Measurements from ENCODE around the gene ALG11. TPM values are rescaled to one million over a fixed set of nuclear protein-coding genes. Genes with fewer than 3 reads are reported as not detected.

Gene ALG11
- total RNA-seq, 1 donor from 2014 or later: 38.4 TPM

- intact Hi-C loops (cut with DNase I): no loop called here
Observed at GRCh38 chr13:52033039-52033438, 20.8 kb downstream of the ALG11 start.

GRCh38 chr13:52034616-52035226 is 22.5 kb downstream of the ALG11 start:
- intact Hi-C loops (cut with DNase I): no loop called here

More at GRCh38 chr13:52033039-52033438, 20.8 kb downstream of the ALG11 start:
- no peak overlapping the region for H3K4me3 ChIP-seq
- no peak overlapping the region for H3K27ac ChIP-seq
- no peaks in the 10 kb centered on the region for H3K9me3 ChIP-seq
- ATAC-seq (no peak), DNase-seq (no peak)
- peaks cover 11% of the 10 kb centered on the region for H3K36me3 ChIP-seq
- H3K4me1 ChIP-seq: no peaks in the 10 kb centered on the region
- no peaks in the 10 kb centered on the region for H3K27me3 ChIP-seq
- TF ChIP-seq CTCF (IDR thresholded peaks at IDR 0.05): no peak

GRCh38 chr13:52036037-52036436 is 23.8 kb downstream of the ALG11 start:
- TF ChIP-seq CTCF (IDR thresholded peaks at IDR 0.05): no peak
- intact Hi-C loops (cut with DNase I): no loop called here
- no peaks in the 10 kb centered on the region for H3K27me3 ChIP-seq
- no peak overlapping the region for H3K4me3 ChIP-seq
- H3K36me3 ChIP-seq: no peaks in the 10 kb centered on the region
- ATAC-seq (no peak), DNase-seq (no peak)
- H3K9me3 ChIP-seq: no peaks in the 10 kb centered on the region
- H3K27ac ChIP-seq: no peak overlapping the region
- H3K4me1 ChIP-seq: no peaks in the 10 kb centered on the region

More at GRCh38 chr13:52034616-52035226, 22.5 kb downstream of the ALG11 start:
- Histone ChIP-seq H3K4me3 (no peak overlapping the region), H3K27ac (no peak overlapping the region), H3K27me3 (no peaks in the 10 kb centered on the region), H3K36me3 (no peaks in the 10 kb centered on the region), H3K9me3 (no peaks in the 10 kb centered on the region), H3K4me1 (no peaks in the 10 kb centered on the region)
- TF ChIP-seq CTCF (IDR thresholded peaks at IDR 0.05): no peak
- ATAC-seq (no peak), DNase-seq (no peak)

- DNase-seq: no peak
- no peak for ATAC-seq
- no peaks in the 10 kb centered on the region for H3K4me1 ChIP-seq
Observed at GRCh38 chr13:52043675-52044074, 31.5 kb downstream of the ALG11 start.

GRCh38 chr13:52047463-52047862 is 35.3 kb downstream of the ALG11 start:
- no peak overlapping the region for H3K4me3 ChIP-seq
- no peaks in the 10 kb centered on the region for H3K27me3 ChIP-seq
- DNase-seq (no peak), ATAC-seq (no peak)
- H3K36me3 ChIP-seq: no peaks in the 10 kb centered on the region
- H3K27ac ChIP-seq: no peak overlapping the region
- no peaks in the 10 kb centered on the region for H3K4me1 ChIP-seq
- intact Hi-C loops (cut with DNase I): no loop called here
- TF ChIP-seq CTCF (IDR thresholded peaks at IDR 0.05): no peak
- H3K9me3 ChIP-seq: no peaks in the 10 kb centered on the region

More at GRCh38 chr13:52043675-52044074, 31.5 kb downstream of the ALG11 start:
- H3K36me3 ChIP-seq: no peaks in the 10 kb centered on the region
- H3K27me3 ChIP-seq: no peaks in the 10 kb centered on the region
- H3K4me3 ChIP-seq: no peak overlapping the region
- no peaks in the 10 kb centered on the region for H3K9me3 ChIP-seq
- H3K27ac ChIP-seq: no peak overlapping the region
- intact Hi-C loops (cut with DNase I): no loop called here
- TF ChIP-seq CTCF (IDR thresholded peaks at IDR 0.05): no peak

- Histone ChIP-seq H3K27ac (no peak overlapping the region), H3K4me3 (no peak overlapping the region), H3K9me3 (no peaks in the 10 kb centered on the region), H3K4me1 (no peaks in the 10 kb centered on the region), H3K36me3 (no peaks in the 10 kb centered on the region), H3K27me3 (no peaks in the 10 kb centered on the region)
- intact Hi-C loops (cut with DNase I): no loop called here
- no peak for DNase-seq
- no peak for ATAC-seq
- no peak for TF ChIP-seq CTCF (IDR thresholded peaks at IDR 0.05)
Observed at GRCh38 chr13:52048516-52048915, 36.3 kb downstream of the ALG11 start.

Data from upper lobe of right lung (tissue), 1 donor.